Measurements from ENCODE around the gene ECE2. TPM values are rescaled to one million over a fixed set of nuclear protein-coding genes. Genes with fewer than 3 reads are reported as not detected.

The ECE2 gene
- polyA plus RNA-seq, 1 donor = not detected

DNA sequence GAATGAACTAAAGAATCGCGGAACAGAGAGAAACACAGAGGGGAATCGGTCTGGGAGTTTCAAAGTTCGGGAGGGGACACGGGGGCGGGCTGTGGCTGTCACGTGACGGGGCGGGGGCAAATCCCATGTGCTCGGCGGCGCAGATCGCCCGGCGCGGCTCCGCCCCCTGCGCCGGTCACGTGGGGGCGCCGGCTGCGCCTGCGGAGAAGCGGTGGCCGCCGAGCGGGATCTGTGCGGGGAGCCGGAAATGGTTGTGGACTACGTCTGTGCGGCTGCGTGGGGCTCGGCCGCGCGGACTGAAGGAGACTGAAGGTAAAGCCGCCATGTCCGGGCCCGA is 38.5 kb downstream of the ECE2 start, which contains the start of gene EIF4G1:
EIF4G1 (plus strand) TSS at position 244 of the 337 bp plus-strand sequence. CDS start 1,191 bp downstream, outside the sequence.
- peak; percentile 93 for DNase-seq (ENCODE audit: low read depth)

DNA sequence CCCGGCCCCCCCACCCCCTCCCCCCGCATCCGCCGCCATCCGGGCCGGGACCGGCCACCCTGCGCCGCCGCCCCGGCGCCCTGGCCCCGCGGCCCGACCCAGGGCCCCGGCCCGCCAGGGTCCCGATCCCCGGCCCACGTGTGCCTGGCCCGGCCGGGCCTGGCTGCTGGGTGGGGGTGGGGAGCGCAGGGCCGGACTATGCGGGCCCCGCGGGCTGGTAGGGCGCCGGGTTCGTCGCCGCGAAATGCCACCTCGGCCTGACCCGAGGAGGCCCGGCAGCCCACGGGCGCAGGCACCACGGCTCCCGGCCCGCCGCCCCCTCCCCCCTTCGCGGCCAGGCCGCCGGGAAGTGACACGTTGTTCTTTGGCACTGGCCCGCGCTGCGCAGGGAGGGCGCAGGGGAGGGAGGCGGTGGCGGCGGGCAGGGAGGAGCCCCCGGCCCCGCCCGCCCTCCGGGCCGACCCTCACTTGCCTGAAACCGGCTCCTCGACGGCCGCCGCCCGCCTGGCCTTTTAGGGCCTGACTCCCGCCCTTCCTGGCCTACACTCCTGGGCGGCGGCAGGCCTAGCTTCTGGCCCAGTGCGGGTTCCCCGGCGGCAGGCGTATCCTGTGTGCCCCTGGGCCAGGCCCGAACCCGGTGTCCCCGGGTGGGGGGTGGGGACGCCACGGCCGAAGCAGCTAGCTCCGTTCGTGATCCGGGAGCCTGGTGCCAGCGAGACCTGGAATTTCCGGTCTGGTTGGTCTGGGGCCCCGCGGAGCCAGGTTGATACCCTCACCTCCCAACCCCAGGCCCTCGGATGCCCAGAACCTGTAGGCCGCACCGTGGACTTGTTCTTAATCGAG is 39.1 kb downstream of the ECE2 start:
- no peak for DNase-seq (ENCODE audit: low read depth)

DNA sequence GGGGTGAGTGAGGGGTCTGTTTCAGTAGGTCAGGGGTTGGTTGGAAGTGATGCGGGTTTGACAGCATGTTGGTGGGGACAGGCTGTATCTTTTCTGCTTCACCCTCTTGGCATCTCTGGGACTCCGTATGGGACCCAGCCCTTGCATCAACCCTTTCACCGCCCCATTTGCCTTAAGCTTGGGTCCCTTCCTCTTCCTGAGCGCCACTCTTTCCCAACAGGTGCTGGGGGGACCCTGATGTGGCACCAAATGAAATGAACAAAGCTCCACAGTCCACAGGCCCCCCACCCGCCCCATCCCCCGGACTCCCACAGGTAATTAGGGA is 39.7 kb downstream of the ECE2 start:
- DNase-seq (ENCODE audit: low read depth) = no peak

DNA sequence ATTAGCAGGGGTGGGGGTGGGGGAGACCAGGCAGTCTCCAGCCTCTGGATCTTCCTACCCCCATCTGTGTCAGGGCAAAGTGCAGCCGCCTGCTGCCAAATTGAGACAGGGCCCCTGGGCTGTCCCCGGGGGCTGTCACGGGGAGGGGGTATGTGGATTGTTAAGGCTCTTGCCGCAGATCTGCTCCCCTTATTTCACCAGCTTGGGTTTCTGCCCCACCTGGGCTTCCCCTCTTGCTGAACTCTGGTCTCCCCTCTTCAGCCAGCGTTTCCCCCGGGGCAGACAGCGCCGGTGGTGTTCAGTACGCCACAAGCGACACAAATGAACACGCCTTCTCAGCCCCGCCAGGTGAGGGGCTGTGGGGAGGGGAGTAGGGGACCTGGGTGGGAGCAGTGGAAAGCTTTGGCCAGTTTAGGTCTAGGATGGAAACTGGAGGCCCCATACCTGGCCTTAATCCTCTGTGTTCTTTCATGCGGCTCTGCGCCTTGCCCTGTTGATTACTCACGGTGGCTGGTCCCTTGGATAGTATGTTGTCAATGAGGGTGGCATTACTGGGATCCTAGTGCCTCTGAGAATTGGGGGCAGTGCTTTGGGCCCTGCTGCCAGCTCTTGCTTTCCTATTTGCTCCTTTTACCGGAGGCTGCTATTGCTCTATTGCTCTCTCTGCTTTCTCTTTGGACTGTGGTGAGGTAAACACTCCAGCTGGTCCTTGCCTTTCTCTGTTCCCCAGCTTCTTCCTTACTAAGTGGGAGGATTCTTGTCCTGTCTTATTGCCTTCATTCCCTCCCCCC is 40.2 kb downstream of the ECE2 start:
- no peak for DNase-seq (ENCODE audit: low read depth)

DNA sequence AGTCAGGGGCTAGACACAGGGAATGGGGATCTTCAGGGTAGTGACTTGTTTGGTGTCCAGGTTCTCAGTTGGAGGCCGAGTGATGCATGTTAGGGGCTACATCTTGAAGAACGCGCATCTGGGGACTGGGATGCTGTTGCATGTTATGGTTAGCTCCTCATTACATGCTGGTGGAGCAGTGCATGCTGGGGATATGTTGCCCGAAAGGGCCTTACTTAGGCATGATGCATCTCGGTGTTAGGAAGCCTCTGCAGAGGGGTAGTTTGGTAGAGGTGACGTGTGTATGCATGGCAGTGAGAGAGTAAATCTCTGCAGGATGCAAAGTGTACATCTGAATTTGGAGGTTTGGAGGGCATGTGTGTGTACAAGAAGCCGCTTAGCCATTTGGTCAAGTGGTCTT is 41.0 kb downstream of the ECE2 start:
- DNase-seq (ENCODE audit: low read depth) = no peak

DNA sequence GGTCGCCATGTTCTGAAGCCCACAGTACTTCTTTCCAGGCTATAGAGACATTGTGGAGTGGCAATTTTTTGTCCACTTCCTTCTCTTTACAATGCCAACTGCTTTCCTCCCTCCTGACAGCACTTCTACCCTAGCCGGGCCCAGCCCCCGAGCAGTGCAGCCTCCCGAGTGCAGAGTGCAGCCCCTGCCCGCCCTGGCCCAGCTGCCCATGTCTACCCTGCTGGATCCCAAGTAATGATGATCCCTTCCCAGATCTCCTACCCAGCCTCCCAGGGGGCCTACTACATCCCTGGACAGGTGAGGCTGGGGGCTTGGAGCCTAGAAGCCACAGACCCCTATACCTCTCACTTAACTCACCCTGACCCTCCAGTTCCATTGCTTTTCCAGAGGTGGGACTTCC is 41.4 kb downstream of the ECE2 start:
- no peak for DNase-seq (ENCODE audit: low read depth)

DNA sequence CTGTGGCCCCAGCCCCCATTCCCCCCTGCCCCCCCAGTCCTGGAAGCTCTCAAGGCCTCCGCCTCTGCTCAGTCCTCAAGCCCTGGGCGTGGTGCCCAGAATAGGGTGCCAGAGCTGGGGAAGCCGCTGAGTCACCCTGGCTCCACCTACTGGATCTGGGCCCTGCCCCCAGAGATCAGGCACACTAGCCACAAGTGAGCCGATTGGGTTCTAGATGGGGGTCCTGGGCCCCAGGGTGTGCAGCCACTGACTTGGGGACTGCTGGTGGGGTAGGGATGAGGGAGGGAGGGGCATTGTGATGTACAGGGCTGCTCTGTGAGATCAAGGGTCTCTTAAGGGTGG is 44.3 kb downstream of the ECE2 start:
- no peak for DNase-seq (ENCODE audit: low read depth)

DNA sequence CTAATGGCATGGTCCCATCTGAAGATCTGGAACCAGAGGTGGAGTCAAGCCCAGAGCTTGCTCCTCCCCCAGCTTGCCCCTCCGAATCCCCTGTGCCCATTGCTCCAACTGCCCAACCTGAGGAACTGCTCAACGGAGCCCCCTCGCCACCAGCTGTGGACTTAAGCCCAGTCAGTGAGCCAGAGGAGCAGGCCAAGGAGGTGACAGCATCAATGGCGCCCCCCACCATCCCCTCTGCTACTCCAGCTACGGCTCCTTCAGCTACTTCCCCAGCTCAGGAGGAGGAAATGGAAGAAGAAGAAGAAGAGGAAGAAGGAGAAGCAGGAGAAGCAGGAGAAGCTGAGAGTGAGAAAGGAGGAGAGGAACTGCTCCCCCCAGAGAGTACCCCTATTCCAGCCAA is 45.8 kb downstream of the ECE2 start:
- no peak for DNase-seq (ENCODE audit: low read depth)

DNA sequence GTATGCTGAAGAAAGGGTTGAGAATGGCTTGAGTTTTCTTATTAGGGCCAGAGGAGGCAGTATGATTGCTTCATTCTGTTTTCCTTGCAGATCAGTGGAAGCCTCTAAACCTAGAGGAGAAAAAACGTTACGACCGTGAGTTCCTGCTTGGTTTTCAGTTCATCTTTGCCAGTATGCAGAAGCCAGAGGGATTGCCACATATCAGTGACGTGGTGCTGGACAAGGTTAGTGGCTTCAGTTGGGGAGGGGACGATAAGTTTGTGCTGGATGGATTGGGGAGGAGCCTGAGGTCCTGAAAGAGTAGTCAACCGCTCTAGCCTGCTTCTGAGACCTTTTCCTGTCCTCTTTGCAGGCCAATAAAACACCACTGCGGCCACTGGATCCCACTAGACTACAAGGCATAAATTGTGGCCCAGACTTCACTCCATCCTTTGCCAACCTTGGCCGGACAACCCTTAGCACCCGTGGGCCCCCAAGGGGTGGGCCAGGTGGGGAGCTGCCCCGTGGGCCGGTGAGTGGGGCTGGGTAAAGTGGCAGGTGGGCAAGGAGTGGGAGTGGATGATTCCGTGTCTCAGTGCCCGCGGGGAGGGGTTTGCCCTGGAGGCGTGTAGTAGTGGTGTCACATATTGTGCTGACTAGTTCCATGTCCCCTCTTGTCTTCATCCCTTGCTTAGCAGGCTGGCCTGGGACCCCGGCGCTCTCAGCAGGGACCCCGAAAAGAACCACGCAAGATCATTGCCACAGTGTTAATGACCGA is 47.1 kb downstream of the ECE2 start:
- no peak for DNase-seq (ENCODE audit: low read depth)

DNA sequence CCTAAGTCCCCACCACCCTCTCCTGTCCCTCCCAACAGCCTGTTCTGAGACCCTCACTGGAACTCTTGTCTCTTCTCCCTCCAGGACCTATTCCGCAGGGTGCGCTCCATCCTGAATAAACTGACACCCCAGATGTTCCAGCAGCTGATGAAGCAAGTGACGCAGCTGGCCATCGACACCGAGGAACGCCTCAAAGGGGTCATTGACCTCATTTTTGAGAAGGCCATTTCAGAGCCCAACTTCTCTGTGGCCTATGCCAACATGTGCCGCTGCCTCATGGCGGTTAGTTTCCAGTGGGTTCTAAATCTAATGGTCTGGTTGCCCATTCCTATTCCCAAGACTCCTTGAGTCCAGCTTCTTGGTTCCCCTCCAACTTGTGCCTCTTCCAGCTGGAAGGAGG is 47.9 kb downstream of the ECE2 start:
- DNase-seq (ENCODE audit: low read depth) = no peak

DNA sequence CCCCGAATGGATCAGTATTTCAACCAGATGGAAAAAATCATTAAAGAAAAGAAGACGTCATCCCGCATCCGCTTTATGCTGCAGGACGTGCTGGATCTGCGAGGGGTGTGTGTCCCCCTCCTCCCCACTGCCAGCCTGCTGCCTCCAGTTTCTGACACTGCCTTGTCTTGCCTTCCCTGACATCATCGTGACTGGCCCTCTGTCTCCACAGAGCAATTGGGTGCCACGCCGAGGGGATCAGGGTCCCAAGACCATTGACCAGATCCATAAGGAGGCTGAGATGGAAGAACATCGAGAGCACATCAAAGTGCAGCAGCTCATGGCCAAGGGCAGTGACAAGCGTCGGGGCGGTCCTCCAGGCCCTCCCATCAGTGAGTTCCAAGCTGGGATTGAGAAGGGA is 49.4 kb downstream of the ECE2 start:
- no peak for DNase-seq (ENCODE audit: low read depth)

DNA sequence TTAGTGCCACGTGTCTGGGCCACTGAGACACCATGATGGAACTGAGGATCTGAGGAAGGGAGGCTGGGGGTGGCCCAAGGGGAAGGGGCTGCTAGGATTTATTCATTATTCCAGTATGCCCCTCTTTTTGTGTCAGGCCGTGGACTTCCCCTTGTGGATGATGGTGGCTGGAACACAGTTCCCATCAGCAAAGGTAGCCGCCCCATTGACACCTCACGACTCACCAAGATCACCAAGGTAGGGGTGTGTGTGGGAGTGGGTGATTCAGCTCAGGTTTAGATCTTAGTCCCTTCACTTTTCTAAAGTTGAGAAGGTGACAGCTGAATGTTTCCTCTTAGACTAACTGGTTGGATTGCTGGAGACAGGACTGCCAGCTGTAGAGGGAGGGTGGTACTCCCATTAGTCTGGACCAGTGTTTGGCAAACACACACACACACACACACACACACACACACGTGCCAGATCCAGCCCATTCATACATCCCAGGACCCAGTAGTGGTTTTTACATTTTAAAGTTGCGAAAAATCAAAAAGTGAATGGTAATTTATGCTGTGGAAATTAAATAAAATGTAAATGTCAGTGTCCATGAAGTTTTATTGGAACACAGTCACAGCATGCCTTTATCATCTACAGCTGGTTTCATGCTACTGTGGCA is 50.0 kb downstream of the ECE2 start:
- DNase-seq (ENCODE audit: low read depth) = no peak

DNA sequence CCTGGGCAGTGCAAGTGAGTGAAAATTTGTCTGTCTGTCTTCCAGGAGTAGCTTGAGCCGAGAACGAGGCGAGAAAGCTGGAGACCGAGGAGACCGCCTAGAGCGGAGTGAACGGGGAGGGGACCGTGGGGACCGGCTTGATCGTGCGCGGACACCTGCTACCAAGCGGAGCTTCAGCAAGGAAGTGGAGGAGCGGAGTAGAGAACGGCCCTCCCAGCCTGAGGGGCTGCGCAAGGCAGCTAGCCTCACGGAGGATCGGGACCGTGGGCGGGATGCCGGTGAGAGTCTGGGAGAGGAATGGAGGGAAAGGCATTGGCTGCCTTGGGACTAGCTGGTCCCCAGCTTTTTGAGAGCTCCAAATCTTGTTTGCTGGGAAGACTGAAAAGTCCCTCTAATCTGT is 51.3 kb downstream of the ECE2 start:
- no peak for DNase-seq (ENCODE audit: low read depth)

DNA sequence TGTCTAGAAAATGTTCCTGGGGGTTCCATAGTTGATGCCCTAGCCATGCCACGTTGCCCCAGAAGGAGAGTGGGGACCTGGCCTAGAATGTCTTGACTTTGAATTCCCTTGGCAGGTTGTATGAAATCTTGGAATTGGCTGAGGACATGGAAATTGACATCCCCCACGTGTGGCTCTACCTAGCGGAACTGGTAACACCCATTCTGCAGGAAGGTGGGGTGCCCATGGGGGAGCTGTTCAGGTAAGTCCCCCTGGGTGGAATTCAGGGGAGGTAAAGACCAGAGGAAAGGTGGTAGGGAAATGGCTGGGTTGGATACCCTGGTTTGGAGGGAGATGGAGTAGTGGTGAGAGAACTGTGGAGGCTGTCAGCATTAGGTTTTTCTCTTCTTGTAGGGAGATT is 52.7 kb downstream of the ECE2 start:
- DNase-seq (ENCODE audit: low read depth) = no peak

DNA sequence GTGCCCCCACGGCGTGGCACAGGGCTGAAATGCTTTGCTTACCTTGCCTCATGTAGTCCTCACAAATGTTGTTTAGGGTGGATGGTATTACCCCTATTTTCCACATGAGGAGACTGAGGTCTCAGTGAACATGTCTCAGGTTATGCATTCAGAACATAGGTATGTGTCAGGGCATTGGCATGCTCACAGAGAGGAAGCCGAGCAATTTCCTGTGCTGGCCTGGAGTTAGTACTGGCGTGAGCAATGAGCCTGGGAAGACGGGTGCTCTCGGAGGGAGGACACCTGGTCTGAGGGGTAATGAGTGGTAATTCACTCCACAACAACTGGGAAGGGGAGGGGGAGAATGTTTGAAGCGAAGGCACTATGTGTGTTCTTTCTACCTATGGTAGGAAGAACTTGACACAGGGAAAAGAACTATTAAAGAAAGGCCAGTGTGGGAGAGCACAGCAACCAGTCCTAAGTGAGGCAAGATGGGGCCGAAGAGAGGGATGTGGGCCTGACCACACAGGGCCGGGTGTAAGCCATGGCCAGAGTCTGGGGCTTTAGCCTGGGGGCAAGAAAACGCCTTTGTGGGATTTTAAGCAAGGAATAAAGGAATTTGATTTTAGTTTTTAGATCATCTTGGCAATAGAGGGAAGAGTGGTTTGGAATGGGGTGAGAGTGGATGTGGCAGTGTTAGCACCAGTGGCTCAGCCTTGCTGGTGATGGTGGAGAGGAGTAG is 56.7 kb downstream of the ECE2 start:
- DNase-seq (ENCODE audit: low read depth) = no peak

DNA sequence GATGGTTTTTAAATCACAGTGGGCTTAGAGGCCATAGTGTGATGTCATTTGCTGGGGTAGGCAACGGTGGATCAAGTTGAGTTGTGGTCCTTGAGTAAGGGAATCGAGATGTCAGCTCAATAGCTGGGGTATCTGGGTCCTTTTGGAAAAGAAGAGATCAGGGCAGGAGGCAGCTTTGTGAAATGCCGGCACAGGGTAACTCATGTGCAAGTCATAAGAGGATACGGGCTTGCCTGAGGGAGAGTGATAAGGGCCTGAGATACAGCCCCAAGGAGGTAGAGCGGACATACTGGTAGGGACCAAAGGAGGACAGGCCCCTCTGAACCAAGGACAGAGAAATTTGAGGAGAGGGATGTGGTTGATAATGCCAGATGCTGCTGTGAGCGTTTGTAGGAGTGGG is 57.4 kb downstream of the ECE2 start:
- no peak for DNase-seq (ENCODE audit: low read depth)

DNA sequence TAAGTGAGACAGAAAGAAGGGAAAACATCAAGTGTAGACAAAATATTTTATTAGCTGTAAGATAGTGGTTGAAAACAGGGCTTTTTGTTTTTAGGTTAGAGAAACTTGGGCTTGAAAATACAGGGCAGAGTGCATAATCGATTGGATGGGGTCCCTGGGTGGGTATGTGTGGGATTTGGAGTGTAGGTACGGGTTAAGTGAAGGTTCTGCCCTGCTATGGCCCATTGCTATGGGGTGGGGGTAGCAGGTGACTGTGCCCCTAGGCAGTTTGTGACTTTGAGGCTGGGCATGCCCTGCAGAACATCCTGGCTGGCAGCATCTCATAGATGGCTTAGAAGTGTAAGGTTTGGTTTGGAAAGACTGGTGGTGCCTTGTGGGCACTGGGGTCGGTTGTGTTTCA is 57.9 kb downstream of the ECE2 start:
- DNase-seq (ENCODE audit: low read depth) = no peak

DNA sequence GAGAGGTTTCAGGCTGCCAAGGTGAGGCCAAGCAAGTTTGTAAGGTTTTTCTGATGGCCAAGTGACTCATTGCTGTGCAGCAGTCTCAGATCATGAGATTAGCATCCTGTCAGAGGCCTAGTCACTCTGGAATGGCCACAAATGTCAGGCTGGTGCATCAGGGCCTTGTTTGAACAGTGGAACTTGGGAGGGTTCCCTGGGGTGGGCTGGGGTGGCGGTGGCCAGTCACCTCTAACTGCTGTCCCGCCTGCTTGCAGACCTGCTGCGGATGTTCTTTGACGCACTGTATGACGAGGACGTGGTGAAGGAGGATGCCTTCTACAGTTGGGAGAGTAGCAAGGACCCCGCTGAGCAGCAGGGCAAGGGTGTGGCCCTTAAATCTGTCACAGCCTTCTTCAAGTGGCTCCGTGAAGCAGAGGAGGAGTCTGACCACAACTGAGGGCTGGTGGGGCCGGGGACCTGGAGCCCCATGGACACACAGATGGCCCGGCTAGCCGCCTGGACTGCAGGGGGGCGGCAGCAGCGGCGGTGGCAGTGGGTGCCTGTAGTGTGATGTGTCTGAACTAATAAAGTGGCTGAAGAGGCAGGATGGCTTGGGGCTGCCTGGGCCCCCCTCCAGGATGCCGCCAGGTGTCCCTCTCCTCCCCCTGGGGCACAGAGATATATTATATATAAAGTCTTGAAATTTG is 58.8 kb downstream of the ECE2 start:
- DNase-seq (ENCODE audit: low read depth) = no peak

DNA sequence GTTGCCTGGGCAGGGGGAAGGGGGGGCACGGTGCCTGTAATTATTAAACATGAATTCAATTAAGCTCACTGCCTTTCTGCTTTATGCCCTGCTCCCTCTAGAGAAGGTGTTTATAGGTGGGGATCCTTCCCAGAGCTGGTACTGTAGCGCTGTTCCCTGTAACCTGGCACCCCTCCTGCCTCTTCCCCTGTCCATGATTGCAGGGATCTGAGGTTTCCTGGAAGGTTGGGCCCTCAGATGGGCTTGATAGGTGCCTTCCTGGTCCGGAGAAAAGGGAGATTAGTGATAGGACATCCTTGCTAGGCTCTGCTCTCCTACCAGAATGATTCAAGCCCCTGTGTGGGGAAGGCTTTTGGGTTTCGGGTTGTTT is 59.5 kb downstream of the ECE2 start:
- DNase-seq (ENCODE audit: low read depth) = no peak

DNA sequence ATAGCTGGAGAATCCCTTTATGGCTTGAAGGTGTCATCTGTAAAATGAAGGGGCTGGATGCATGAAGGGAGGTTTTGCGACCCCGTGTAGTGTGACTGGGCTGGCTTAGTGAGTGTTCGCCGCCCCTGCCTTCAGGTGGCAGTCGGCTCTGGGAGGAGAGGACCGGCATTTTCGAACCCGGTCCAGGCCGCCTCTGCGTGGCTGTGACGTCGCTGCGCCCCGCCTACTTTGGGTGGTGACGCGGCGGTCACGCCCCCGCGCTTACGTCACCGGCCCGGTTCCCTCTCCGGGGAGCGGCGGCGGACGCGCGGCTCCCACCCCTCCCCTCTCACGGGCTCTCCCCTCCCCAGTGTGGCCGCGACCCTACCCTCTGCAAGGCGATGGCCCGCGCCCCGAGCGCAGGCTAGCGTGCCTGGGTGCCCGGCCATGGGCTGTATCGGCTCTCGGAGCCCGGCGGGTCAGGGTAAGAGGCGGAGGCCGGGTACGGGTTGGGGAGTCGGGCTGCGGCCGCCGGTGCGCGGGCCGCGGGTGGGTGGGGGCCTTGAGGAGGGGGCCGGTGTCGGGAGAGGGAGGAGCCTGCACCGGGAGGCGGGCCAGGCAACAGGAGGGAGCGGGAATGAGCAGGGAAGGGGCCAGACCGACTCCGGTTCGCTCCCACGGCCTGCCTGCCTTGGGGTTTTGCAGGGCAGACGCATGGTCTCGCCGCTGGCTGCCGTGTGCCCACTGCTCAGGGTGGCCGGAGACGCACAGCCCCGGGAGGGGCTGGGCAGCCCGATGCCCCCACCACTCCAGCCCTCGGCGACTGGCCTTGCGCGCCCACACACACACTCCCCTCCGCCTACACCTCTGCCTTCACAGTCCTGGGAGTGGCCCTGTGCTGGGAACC is 60.1 kb downstream of the ECE2 start:
- DNase-seq (ENCODE audit: low read depth) = peak; percentile 59
